ENCODE measurements around the gene BDH1. TPM values are rescaled to one million over a fixed set of nuclear protein-coding genes. Genes with fewer than 3 reads are reported as not detected.
"Not testable (repeated sequence)": the region's sequence is repeated elsewhere in the genome, so short reads cannot be mapped to it uniquely, and the experiment has no call there.

The BDH1 gene
- total RNA-seq, 4 donors from 2014 or later = 127 to 258 (median 197) TPM

DNA sequence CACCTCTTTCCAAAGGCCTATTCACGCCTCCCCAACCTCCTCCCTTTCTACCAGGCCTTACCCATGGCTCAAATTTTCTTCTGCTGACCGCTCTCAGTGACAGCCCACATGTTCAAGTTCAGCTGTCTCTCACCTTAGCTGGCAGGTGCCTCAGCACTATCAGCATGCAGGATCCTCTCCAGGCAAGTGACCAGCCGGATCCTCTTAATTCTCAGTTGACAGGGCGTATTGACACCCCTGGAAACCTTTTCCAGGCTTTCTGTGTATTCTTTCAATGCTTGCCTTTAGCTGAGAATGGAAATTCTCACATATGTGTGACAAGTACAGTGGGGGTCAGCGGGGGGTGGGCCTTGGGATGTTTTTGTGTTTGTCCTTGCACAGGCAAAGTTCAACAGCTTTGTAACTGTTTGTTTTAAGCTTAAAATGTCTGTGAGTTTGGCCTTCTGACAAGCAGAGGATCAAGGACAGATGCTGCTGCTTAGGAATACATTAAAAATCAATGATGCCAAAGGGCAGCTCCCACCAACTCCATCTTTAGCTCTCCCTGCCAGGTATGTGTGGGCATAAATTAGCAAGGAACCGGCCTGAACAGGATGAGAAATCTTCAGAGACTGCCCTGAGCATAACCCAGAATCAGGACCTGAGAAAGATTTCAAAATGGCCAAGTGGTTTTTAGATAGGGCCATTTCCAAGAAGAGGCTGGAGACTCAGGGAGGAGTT lies 17.4 kb upstream of the BDH1 start:
- H3K27ac ChIP-seq = no peak overlapping the region
- no peak for TF ChIP-seq POLR2AphosphoS5 (IDR thresholded peaks at IDR 0.05)
- TF ChIP-seq, protein P1, sequence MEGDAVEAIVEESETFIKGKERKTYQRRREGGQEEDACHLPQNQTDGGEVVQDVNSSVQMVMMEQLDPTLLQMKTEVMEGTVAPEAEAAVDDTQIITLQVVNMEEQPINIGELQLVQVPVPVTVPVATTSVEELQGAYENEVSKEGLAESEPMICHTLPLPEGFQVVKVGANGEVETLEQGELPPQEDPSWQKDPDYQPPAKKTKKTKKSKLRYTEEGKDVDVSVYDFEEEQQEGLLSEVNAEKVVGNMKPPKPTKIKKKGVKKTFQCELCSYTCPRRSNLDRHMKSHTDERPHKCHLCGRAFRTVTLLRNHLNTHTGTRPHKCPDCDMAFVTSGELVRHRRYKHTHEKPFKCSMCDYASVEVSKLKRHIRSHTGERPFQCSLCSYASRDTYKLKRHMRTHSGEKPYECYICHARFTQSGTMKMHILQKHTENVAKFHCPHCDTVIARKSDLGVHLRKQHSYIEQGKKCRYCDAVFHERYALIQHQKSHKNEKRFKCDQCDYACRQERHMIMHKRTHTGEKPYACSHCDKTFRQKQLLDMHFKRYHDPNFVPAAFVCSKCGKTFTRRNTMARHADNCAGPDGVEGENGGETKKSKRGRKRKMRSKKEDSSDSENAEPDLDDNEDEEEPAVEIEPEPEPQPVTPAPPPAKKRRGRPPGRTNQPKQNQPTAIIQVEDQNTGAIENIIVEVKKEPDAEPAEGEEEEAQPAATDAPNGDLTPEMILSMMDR (IDR thresholded peaks at IDR 0.05) = no peak
- no peak for TF ChIP-seq EP300 (IDR thresholded peaks at IDR 0.05; ENCODE audit: low read depth)
- TF ChIP-seq POLR2A (IDR thresholded peaks at IDR 0.05) = no peak
- intact Hi-C loops (cut with DNase I; ENCODE audit: low total_unique reads) (loop anchor here (1.0 kb wide), 1 partner anchor 8 kb away; no protein-coding TSS in a partner anchor), in situ Hi-C loops (cut with MboI; ENCODE audit: low pct_ligation_motif_present in 1 of 4, low pct_unique_long_range_greater_than_20kb in 1 of 4, low sequenced_read_pairs in 3 of 4) (no loop called here)
- H3K4me3 ChIP-seq = no peak overlapping the region
- WGBS, 2 donors (ENCODE audit: low coverage in 1 of 2) = 75 to 80% methylated on average over 5 to 6 of the region's 6 CpGs
- H3K9me3 ChIP-seq = no peaks in the 10 kb centered on the region
- H3K4me1 ChIP-seq = no peaks in the 10 kb centered on the region
- H3K27me3 ChIP-seq = peaks cover 17% of the 10 kb centered on the region
- no peak for DNase-seq
- H3K36me3 ChIP-seq = no peaks in the 10 kb centered on the region

DNA sequence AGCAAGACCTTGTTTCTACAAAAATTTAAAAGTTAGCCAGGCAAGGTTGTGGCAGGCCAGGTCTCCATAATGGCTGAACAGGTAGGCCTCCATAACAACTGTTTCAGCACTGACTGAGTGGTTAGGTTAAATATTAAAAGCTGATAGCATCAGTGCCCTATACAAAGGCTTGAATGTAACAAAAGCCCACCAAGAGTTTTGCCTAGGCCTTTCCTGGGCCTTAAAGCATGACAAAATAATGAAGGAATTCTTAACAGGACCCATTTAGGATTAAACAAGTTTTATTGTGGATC lies 16.1 kb upstream of the BDH1 start:
- H3K27me3 ChIP-seq = peaks cover 28% of the 10 kb centered on the region
- H3K9me3 ChIP-seq; intact Hi-C loops (cut with DNase I; ENCODE audit: low total_unique reads); DNase-seq; H3K4me3 ChIP-seq; in situ Hi-C loops (cut with MboI; ENCODE audit: low pct_ligation_motif_present in 1 of 4, low pct_unique_long_range_greater_than_20kb in 1 of 4, low sequenced_read_pairs in 3 of 4); H3K36me3 ChIP-seq; H3K27ac ChIP-seq; H3K4me1 ChIP-seq: not testable (repeated sequence)

DNA sequence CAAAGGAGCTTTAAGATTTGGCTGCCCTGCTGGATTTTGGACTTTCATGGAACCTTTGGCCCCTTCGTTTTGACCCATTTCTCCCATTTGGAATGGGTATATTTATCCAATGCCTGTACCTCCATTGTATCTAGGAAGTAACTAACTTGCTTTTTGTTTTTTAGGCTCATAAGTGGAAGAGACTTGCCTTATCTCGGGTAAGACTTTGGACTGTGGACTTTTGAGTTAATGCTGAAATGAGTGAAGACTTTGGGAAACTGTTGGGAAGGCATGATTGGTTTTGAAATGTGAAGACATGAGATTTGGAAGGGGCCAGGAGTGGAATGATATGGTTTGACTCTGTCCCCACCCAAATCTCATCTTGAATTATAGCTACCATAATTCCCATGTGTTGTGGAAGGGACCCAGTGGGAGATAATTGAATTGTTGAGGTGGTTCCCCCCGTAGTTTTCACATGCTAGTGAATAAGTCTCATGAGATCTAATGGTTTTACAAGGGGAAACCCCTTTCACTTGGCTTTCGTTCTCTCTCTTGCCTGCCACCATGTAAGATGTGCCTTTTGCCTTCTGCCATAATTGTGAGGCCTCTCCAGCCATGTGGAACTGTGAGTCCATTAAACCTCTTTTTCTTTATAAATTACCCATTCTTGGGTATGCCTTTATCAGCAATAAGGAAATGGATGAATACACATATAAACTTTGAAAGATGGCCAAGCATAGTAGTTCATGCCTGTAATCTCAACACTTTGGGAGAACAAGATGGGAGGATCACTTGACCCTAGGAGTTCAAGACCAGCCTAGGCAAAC lies 15.5 kb upstream of the BDH1 start:
- H3K9me3 ChIP-seq; H3K36me3 ChIP-seq; H3K4me1 ChIP-seq; DNase-seq; in situ Hi-C loops (cut with MboI; ENCODE audit: low pct_ligation_motif_present in 1 of 4, low pct_unique_long_range_greater_than_20kb in 1 of 4, low sequenced_read_pairs in 3 of 4); intact Hi-C loops (cut with DNase I; ENCODE audit: low total_unique reads); H3K4me3 ChIP-seq; H3K27ac ChIP-seq: not testable (repeated sequence)
- peaks cover 28% of the 10 kb centered on the region for H3K27me3 ChIP-seq
- WGBS, 2 donors (ENCODE audit: low coverage in 1 of 2) = 82 to 90% methylated on average over 2 to 4 of the region's 4 CpGs

DNA sequence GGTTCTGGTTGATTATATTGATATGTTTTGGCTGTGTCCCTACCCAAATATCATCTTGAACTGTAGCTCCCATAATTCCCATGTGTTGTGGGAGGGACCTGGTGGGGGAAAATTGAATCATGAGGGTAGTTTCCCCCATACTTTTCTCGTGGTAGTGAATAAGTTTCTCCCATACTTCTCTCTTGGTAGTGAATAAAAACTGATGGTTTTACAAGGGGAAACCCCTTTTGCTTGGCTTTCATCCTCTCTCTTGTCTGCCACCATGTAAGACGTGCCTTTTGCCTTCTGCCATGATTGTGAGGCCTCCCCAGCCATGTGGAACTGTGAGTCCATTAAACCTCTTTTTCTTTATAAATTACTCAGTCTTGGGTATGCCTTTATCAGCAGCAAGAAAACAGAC lies 13.7 kb upstream of the BDH1 start:
- H3K4me3 ChIP-seq; H3K4me1 ChIP-seq; intact Hi-C loops (cut with DNase I; ENCODE audit: low total_unique reads); DNase-seq; H3K9me3 ChIP-seq; in situ Hi-C loops (cut with MboI; ENCODE audit: low pct_ligation_motif_present in 1 of 4, low pct_unique_long_range_greater_than_20kb in 1 of 4, low sequenced_read_pairs in 3 of 4); H3K27ac ChIP-seq; H3K36me3 ChIP-seq: not testable (repeated sequence)
- WGBS, 2 donors (ENCODE audit: low coverage in 1 of 2) = 79% methylated on average over 2 of the region's 2 CpGs; no CpG with 5 or more reads in 1 of the 2 donors
- peaks cover 33% of the 10 kb centered on the region for H3K27me3 ChIP-seq

DNA sequence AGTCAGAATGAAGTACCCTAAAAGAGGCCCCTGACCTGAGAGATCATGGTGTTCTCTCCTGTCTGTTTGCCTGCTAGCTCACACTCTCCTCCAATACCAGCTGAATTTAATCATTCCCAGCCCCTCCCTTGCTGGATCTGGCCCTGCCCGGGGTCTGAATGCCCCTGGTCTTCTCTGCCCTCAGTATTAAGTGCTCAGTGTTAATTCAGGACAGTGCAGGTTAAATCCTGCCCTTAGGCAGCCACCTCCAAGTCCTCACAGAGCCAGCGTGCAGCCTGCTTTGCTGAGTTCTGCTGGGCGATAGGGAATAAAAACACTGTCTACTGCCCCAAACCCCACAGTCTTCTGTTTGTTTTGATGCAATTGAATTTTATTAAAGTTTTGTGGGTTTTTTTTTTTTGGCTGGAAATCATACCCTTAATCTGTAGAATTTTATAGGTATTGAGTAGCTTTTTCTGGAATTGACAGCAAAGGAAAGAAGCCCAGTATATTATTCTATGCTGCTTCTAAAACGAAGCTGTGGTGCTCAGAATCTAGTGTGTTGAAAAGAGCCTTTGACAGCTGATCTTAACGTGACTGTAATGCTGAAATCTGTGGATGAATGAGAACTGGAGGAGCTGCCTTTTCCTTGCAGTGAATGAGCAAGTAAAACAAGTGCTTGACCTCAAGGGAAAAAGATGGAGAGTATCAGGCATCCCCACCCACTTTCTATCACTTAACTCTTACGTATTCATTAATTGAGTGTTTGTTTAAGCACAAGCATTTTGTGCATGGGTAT lies 12.3 kb upstream of the BDH1 start:
- Histone ChIP-seq H3K4me3 (no peak overlapping the region), H3K27me3 (peaks cover 33% of the 10 kb centered on the region), H3K27ac (no peak overlapping the region), H3K9me3 (peaks cover 0 to 12% of the 10 kb centered on the region in 2 donors), H3K4me1 (no peaks in the 10 kb centered on the region), H3K36me3 (no peaks in the 10 kb centered on the region)
- TF ChIP-seq POLR2AphosphoS5 (IDR thresholded peaks at IDR 0.05) = no peak
- TF ChIP-seq POLR2A (IDR thresholded peaks at IDR 0.05) = no peak
- no peak for TF ChIP-seq EP300 (IDR thresholded peaks at IDR 0.05; ENCODE audit: low read depth)
- TF ChIP-seq, protein P1 (IDR thresholded peaks at IDR 0.05) = no peak
- in situ Hi-C loops (cut with MboI; ENCODE audit: low pct_ligation_motif_present in 1 of 4, low pct_unique_long_range_greater_than_20kb in 1 of 4, low sequenced_read_pairs in 3 of 4) = no loop called here
- 47 to 52% methylated on average over 4 to 6 of the region's 6 CpGs for WGBS, 2 donors (ENCODE audit: low coverage in 1 of 2)
- intact Hi-C loops (cut with DNase I; ENCODE audit: low total_unique reads) = no loop called here
- no peak for DNase-seq

DNA sequence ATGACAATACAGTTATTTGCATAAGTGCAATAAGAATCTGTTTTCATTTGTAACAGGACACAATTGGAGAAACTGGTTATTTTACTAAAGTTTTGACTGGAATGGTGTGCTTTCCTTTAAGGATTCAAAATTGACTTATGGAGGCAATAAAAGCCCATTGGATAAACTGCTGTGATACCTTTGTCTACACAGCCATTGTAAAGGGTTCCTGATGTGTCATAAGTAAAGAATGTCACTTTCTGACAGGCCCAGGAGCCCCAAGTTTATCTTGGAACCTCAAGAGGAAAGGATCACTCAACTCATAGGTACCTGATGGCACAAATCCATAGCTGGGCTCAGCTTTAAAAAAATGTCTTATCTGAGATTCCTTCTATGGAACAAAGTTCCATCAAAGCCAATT lies 10.4 kb upstream of the BDH1 start:
- Histone ChIP-seq H3K9me3 (peaks cover 0 to 12% of the 10 kb centered on the region in 2 donors), H3K27me3 (peaks cover 33% of the 10 kb centered on the region)
- H3K36me3 ChIP-seq; intact Hi-C loops (cut with DNase I; ENCODE audit: low total_unique reads); H3K4me3 ChIP-seq; in situ Hi-C loops (cut with MboI; ENCODE audit: low pct_ligation_motif_present in 1 of 4, low pct_unique_long_range_greater_than_20kb in 1 of 4, low sequenced_read_pairs in 3 of 4); H3K4me1 ChIP-seq; DNase-seq; H3K27ac ChIP-seq: not testable (repeated sequence)
